ENCODE data around the gene VKORC1.
A peak's percentile ranks its signal among the peaks of the same experiment; 100 is the strongest.

Gene VKORC1

GRCh38 chr16:31083981-31084380 is 10.6 kb downstream of the VKORC1 start:
- no peak overlapping the region for H3K4me3 ChIP-seq (ENCODE audit: low read depth, low read length)

- H3K4me3 ChIP-seq (ENCODE audit: low read depth, low read length) = no peak overlapping the region
These were observed 11.0 kb downstream of the VKORC1 start for GRCh38 chr16:31083556-31083955.

GRCh38 chr16:31083081-31083480 is 11.5 kb downstream of the VKORC1 start:
- H3K4me3 ChIP-seq (ENCODE audit: low read depth, low read length) = no peak overlapping the region

- H3K4me3 ChIP-seq (ENCODE audit: low read depth, low read length) = no peak overlapping the region
These were observed 12.1 kb downstream of the VKORC1 start for GRCh38 chr16:31082368-31083045.

GRCh38 chr16:31081428-31082351 is 12.9 kb downstream of the VKORC1 start:
- H3K4me3 ChIP-seq (ENCODE audit: low read depth, low read length) = no peak overlapping the region

GRCh38 chr16:31080756-31081419 is 13.7 kb downstream of the VKORC1 start:
- no peak overlapping the region for H3K4me3 ChIP-seq (ENCODE audit: low read depth, low read length)

- H3K4me3 ChIP-seq (ENCODE audit: low read depth, low read length) = no peak overlapping the region
These were observed 14.5 kb downstream of the VKORC1 start for GRCh38 chr16:31080035-31080629.

- no peak overlapping the region for H3K4me3 ChIP-seq (ENCODE audit: low read depth, low read length)
These were observed 15.2 kb downstream of the VKORC1 start for GRCh38 chr16:31079342-31079944.

GRCh38 chr16:31078597-31079341 is 15.8 kb downstream of the VKORC1 start:
- H3K4me3 ChIP-seq (ENCODE audit: low read depth, low read length) = no peak overlapping the region

GRCh38 chr16:31077592-31078396 is 16.8 kb downstream of the VKORC1 start:
- no peak overlapping the region for H3K4me3 ChIP-seq (ENCODE audit: low read depth, low read length)

GRCh38 chr16:31077024-31077423 is 17.6 kb downstream of the VKORC1 start:
- H3K4me3 ChIP-seq (ENCODE audit: low read depth, low read length) = no peak overlapping the region

- no peak overlapping the region for H3K4me3 ChIP-seq (ENCODE audit: low read depth, low read length)
These were observed 18.3 kb downstream of the VKORC1 start for GRCh38 chr16:31076319-31076718.

GRCh38 chr16:31074814-31075183 is 19.8 kb downstream of the VKORC1 start:
- H3K4me3 ChIP-seq (ENCODE audit: low read depth, low read length) = peak overlapping the region; percentile 99

GRCh38 chr16:31073970-31074813 is 20.4 kb downstream of the VKORC1 start, which contains the start of the genes ZNF646 and ZNF668:
TSS of gene ZNF646 (plus strand) at chr16:31074422. CDS start at chr16:31076325, 1,903 bp downstream.
TSS of gene ZNF668 (minus strand) at chr16:31074240. CDS start at chr16:31064459, 9,781 bp downstream.
- H3K4me3 ChIP-seq (ENCODE audit: low read depth, low read length) = peak within 1 kb of the TSS; percentile 99

GRCh38 chr16:31073142-31073969 is 21.2 kb downstream of the VKORC1 start:
- peak overlapping the region; percentile 99 for H3K4me3 ChIP-seq (ENCODE audit: low read depth, low read length)

GRCh38 chr16:31072540-31073141 is 22.0 kb downstream of the VKORC1 start:
- peak overlapping the region; percentile 99 for H3K4me3 ChIP-seq (ENCODE audit: low read depth, low read length)

GRCh38 chr16:31071861-31072260 is 22.7 kb downstream of the VKORC1 start:
- H3K4me3 ChIP-seq (ENCODE audit: low read depth, low read length) = peak overlapping the region; percentile 99

All from iPS-11a (cell line).